Astrocyte (in vitro differentiated cells and primary cell): ENCODE results near the gene CENPC. TPM values are rescaled to one million over a fixed set of nuclear protein-coding genes. Genes with fewer than 3 reads are reported as not detected.

ENCODE experiments used
- DNase-seq: peaks from one replicate; pipeline ENCODE4 v3.0.0-alpha.2; 2010; ENCODE audit warnings: low read depth
- FAIRE-seq: peaks from 2 replicates; lab custom pipeline; 2011; peaks lifted over from hg19 to GRCh38; lab: Jason Lieb, UNC
- H2AFZ ChIP-seq: 2 replicates; pipeline ENCODE4 v1.6.0; 2012; ENCODE audit warnings: low read depth, low read length, inconsistent platforms
- H3K27ac ChIP-seq: 2 replicates; pipeline ENCODE4 v1.5.1; 2011; ENCODE audit warnings: low read depth, low read length, inconsistent platforms
- H3K27me3 ChIP-seq: 2 replicates; pipeline ENCODE4 v1.6.0; 2011; ENCODE audit warnings: low read length, inconsistent platforms; ENCODE audit not compliant: insufficient read depth
- H3K36me3 ChIP-seq: 2 replicates; pipeline ENCODE4 v1.5.1; 2011; ENCODE audit warnings: low read length, inconsistent platforms; ENCODE audit not compliant: insufficient read depth
- H3K4me1 ChIP-seq: 2 replicates; pipeline ENCODE4 v1.5.1; 2011; ENCODE audit warnings: low read length, inconsistent platforms; ENCODE audit not compliant: insufficient read depth
- H3K4me2 ChIP-seq: 2 replicates; pipeline ENCODE4 v1.6.0; 2012; ENCODE audit warnings: low read length, inconsistent platforms
- H3K4me3 ChIP-seq: 2 replicates; pipeline ENCODE4 v1.5.1; 2011; ENCODE audit warnings: low read depth, mild to moderate bottlenecking, low read length, inconsistent platforms; ENCODE audit not compliant: insufficient read depth
- H3K79me2 ChIP-seq: 2 replicates; pipeline ENCODE4 v1.6.0; 2012; ENCODE audit warnings: mild to moderate bottlenecking, low read length, inconsistent platforms; ENCODE audit not compliant: insufficient read depth
- H3K9ac ChIP-seq: 2 replicates; pipeline ENCODE4 v1.6.0; 2012; ENCODE audit warnings: mild to moderate bottlenecking, low read length, inconsistent platforms
- H3K9me3 ChIP-seq: 2 replicates; pipeline ENCODE4 v1.5.1; 2012; ENCODE audit warnings: low read depth, mild to moderate bottlenecking, low read length, inconsistent platforms; ENCODE audit not compliant: insufficient read depth
- H4K20me1 ChIP-seq: 2 replicates; pipeline ENCODE4 v1.6.0; 2012; ENCODE audit warnings: low read length, inconsistent platforms; ENCODE audit not compliant: insufficient read depth
- H3K27ac Mint-ChIP-seq: one replicate; pipeline ENCODE4 v1.8.0; 2021; ENCODE audit warnings: mild to moderate bottlenecking, mixed read lengths; ENCODE audit not compliant: unreplicated experiment
- H3K27me3 Mint-ChIP-seq: one replicate; pipeline ENCODE4 v1.8.0; 2021; ENCODE audit warnings: low read depth, mixed read lengths; ENCODE audit not compliant: unreplicated experiment
- H3K36me3 Mint-ChIP-seq: one replicate; pipeline ENCODE4 v1.8.0; 2021; ENCODE audit warnings: low read depth, mixed read lengths; ENCODE audit not compliant: unreplicated experiment
- H3K4me1 Mint-ChIP-seq: one replicate; pipeline ENCODE4 v1.8.0; 2021; ENCODE audit warnings: low read depth, mixed read lengths; ENCODE audit not compliant: unreplicated experiment
- H3K4me3 Mint-ChIP-seq: one replicate; pipeline ENCODE4 v1.8.0; 2021; ENCODE audit warnings: mild to moderate bottlenecking, moderate library complexity, mixed read lengths; ENCODE audit not compliant: unreplicated experiment
- H3K9me3 Mint-ChIP-seq: one replicate; pipeline ENCODE4 v1.8.0; 2021; ENCODE audit warnings: mild to moderate bottlenecking, mixed read lengths; ENCODE audit not compliant: unreplicated experiment
- CTCF ChIP-seq: IDR thresholded peaks from 2 replicates; pipeline ENCODE4 v1.5.1; 2011; ENCODE audit warnings: low read depth, mild to moderate bottlenecking, inconsistent platforms, low read length, moderate library complexity; ENCODE audit not compliant: insufficient read depth
- EZH2 ChIP-seq: IDR thresholded peaks from 2 replicates; pipeline ENCODE4 v1.6.1; 2012; ENCODE audit warnings: mild to moderate bottlenecking, low read length, inconsistent platforms; ENCODE audit not compliant: insufficient read depth
- total RNA-seq: library from RNA; stranded (reverse); gene quantifications from 2 replicates; pipeline ENCODE4 v1.2.1, GENCODE V29; 2021

CENPC gene
- total RNA-seq, 1 donor from 2014 or later = 13.4 TPM

GRCh38 chr4:67475155-67475554 lies 70.1 kb downstream of the CENPC start:
- Histone ChIP-seq H3K27me3 (no peaks in the 10 kb centered on the region), H3K27ac (no peak overlapping the region), H3K79me2 (peaks cover 28% of the 10 kb centered on the region), H2AFZ (no peak overlapping the region), H3K9me3 (no peaks in the 10 kb centered on the region), H3K36me3 (peaks cover 5% of the 10 kb centered on the region), H3K4me3 (no peak overlapping the region), H3K4me2 (no peak overlapping the region), H4K20me1 (peaks cover 6% of the 10 kb centered on the region), H3K9ac (no peak overlapping the region), H3K4me1 (no peaks in the 10 kb centered on the region)
- DNase-seq = no peak
- Mint-ChIP-seq H3K4me3 (no peak overlapping the region), H3K36me3 (peaks cover 20% of the 10 kb centered on the region), H3K27ac (no peak overlapping the region), H3K9me3 (peaks cover 2% of the 10 kb centered on the region), H3K27me3 (no peaks in the 10 kb centered on the region), H3K4me1 (peaks cover 3% of the 10 kb centered on the region)
- no peak for FAIRE-seq
- TF ChIP-seq CTCF (no peak), EZH2 (no peak)

- no peak overlapping the region for H3K4me2 ChIP-seq
- TF ChIP-seq CTCF (no peak), EZH2 (no peak)
- H3K9me3 ChIP-seq = no peaks in the 10 kb centered on the region
- H3K9ac ChIP-seq = no peak overlapping the region
- no peaks in the 10 kb centered on the region for H3K9me3 Mint-ChIP-seq
- no peaks in the 10 kb centered on the region for H3K4me1 Mint-ChIP-seq
- DNase-seq = no peak
- peaks cover 10% of the 10 kb centered on the region for H3K36me3 Mint-ChIP-seq
- no peak overlapping the region for H3K4me3 Mint-ChIP-seq
- H3K27ac Mint-ChIP-seq = no peak overlapping the region
- no peak overlapping the region for H3K4me3 ChIP-seq
- H3K79me2 ChIP-seq = no peaks in the 10 kb centered on the region
- H3K4me1 ChIP-seq = no peaks in the 10 kb centered on the region
- peaks cover 5% of the 10 kb centered on the region for H3K36me3 ChIP-seq
- no peaks in the 10 kb centered on the region for H4K20me1 ChIP-seq
- no peaks in the 10 kb centered on the region for H3K27me3 Mint-ChIP-seq
- H3K27ac ChIP-seq = no peak overlapping the region
- FAIRE-seq = no peak
- H3K27me3 ChIP-seq = no peaks in the 10 kb centered on the region
- no peak overlapping the region for H2AFZ ChIP-seq
Observed at GRCh38 chr4:67470871-67471270, 74.4 kb downstream of the CENPC start.

GRCh38 chr4:67468830-67469229 lies 76.5 kb downstream of the CENPC start:
- H2AFZ ChIP-seq = no peak overlapping the region
- H3K4me3 Mint-ChIP-seq = no peak overlapping the region
- H3K4me1 ChIP-seq = no peaks in the 10 kb centered on the region
- no peak overlapping the region for H3K27ac ChIP-seq
- peaks cover 10% of the 10 kb centered on the region for H3K4me1 Mint-ChIP-seq
- peaks cover 5% of the 10 kb centered on the region for H3K36me3 ChIP-seq
- no peak overlapping the region for H3K9ac ChIP-seq
- no peaks in the 10 kb centered on the region for H3K79me2 ChIP-seq
- no peaks in the 10 kb centered on the region for H3K9me3 Mint-ChIP-seq
- H3K4me2 ChIP-seq = no peak overlapping the region
- DNase-seq = no peak
- H3K27me3 ChIP-seq = no peaks in the 10 kb centered on the region
- FAIRE-seq = no peak
- no peaks in the 10 kb centered on the region for H4K20me1 ChIP-seq
- H3K4me3 ChIP-seq = no peak overlapping the region
- H3K27me3 Mint-ChIP-seq = no peaks in the 10 kb centered on the region
- no peak overlapping the region for H3K27ac Mint-ChIP-seq
- H3K36me3 Mint-ChIP-seq = peaks cover 9% of the 10 kb centered on the region
- TF ChIP-seq CTCF (no peak), EZH2 (no peak)
- no peaks in the 10 kb centered on the region for H3K9me3 ChIP-seq
